Stimulated activated CD4-positive, alpha-beta T cell treated with anti-CD3 and anti-CD28 coated beads, Interleukin-2, amount 100 ng/mL, for 48 hours (primary cell): Measurements from ENCODE around the gene ADRA2C.

Experiments
- DNase-seq, 2 donors: peaks; one replicate each; pipeline ENCODE4 v3.0.0-alpha.2; 2020

Gene ADRA2C

GRCh38 chr4:3735196-3735595, 31.0 kb upstream of the ADRA2C start:
- no peak for DNase-seq

- DNase-seq, result no peak
Observed at GRCh38 chr4:3736290-3736689, 29.9 kb upstream of the ADRA2C start.

GRCh38 chr4:3736806-3737205, 29.4 kb upstream of the ADRA2C start:
- no peak for DNase-seq

- DNase-seq, result no peak
Observed at GRCh38 chr4:3739577-3739976, 26.6 kb upstream of the ADRA2C start.

- DNase-seq, result no peak
Observed at GRCh38 chr4:3740256-3740655, 25.9 kb upstream of the ADRA2C start.

GRCh38 chr4:3741217-3742011, 24.8 kb upstream of the ADRA2C start:
- DNase-seq, result no peak

GRCh38 chr4:3742610-3743009, 23.6 kb upstream of the ADRA2C start:
- DNase-seq, result no peak

GRCh38 chr4:3744232-3744631, 22.0 kb upstream of the ADRA2C start:
- no peak for DNase-seq

- no peak for DNase-seq
Observed at GRCh38 chr4:3744901-3745300, 21.3 kb upstream of the ADRA2C start.

- no peak for DNase-seq
Observed at GRCh38 chr4:3745886-3746656, 20.1 kb upstream of the ADRA2C start.

GRCh38 chr4:3746701-3747580, 19.2 kb upstream of the ADRA2C start:
- no peak for DNase-seq

GRCh38 chr4:3747581-3747904, 18.6 kb upstream of the ADRA2C start:
- no peak for DNase-seq

- no peak for DNase-seq
Observed at GRCh38 chr4:3748136-3748898, 17.9 kb upstream of the ADRA2C start.

GRCh38 chr4:3749081-3749480, 17.1 kb upstream of the ADRA2C start:
- DNase-seq, result no peak

GRCh38 chr4:3750334-3750733, 15.9 kb upstream of the ADRA2C start:
- no peak for DNase-seq

GRCh38 chr4:3752022-3752421, 14.2 kb upstream of the ADRA2C start:
- DNase-seq, result no peak

- DNase-seq, result no peak
Observed at GRCh38 chr4:3753726-3754412, 12.3 kb upstream of the ADRA2C start.

- no peak for DNase-seq
Observed at GRCh38 chr4:3756343-3757059, 9.7 kb upstream of the ADRA2C start.

GRCh38 chr4:3759236-3759635, 6.9 kb upstream of the ADRA2C start:
- DNase-seq, result no peak

- no peak for DNase-seq
Observed at GRCh38 chr4:3760346-3760745, 5.8 kb upstream of the ADRA2C start.

GRCh38 chr4:3760841-3761240, 5.3 kb upstream of the ADRA2C start:
- DNase-seq, result no peak
